Glutamatergic neuron (in vitro differentiated cells): Measurements from ENCODE around the gene NDUFB2. TPM values are rescaled to one million over a fixed set of nuclear protein-coding genes. Genes with fewer than 3 reads are reported as not detected.

ENCODE experiments used
- total RNA-seq: library from RNA; stranded (reverse); fragmentation: NEBNext Ultra II Directional; extraction: Animal tissue kit (Norgen Biotek cat#: 25700); gene quantifications from one replicate; pipeline ENCODE4 v1.2.1, GENCODE V29; 2021; ENCODE audit not compliant: unreplicated experiment

NDUFB2 gene
- total RNA-seq, 1 donor from 2014 or later = 127 TPM

Other genes starting within 250 kb of the NDUFB2 start
- gene MKRN1, start 217.2 kb upstream of the NDUFB2 start, total RNA-seq = 138 TPM
- 64.7 TPM for gene DENND2A, start 55.9 kb upstream of the NDUFB2 start, total RNA-seq
- gene ADCK2, start 23.8 kb upstream of the NDUFB2 start, total RNA-seq = 9.1 TPM
- 40.9 TPM for gene BRAF, start 228.2 kb downstream of the NDUFB2 start, total RNA-seq